KMS-11 (cell line): ENCODE data around the gene DTD1.
"Not testable (repeated sequence)": the region's sequence is repeated elsewhere in the genome, so short reads cannot be mapped to it uniquely, and the experiment has no call there.

ENCODE experiments used
- H2AFZ ChIP-seq: fragments of 200-600 bp; sonication (generic); 2 replicates; pipeline ENCODE4 v1.6.1; 2016; ENCODE audit warnings: antibody characterized with exemption, mixed run types, low read depth
- H3K27ac ChIP-seq: fragments of 200-600 bp; sonication (generic); 2 replicates; pipeline ENCODE4 v1.6.1; 2016; ENCODE audit warnings: mild to moderate bottlenecking, mixed run types
- H3K27me3 ChIP-seq: fragments of 200-600 bp; sonication (generic); 2 replicates; pipeline ENCODE4 v1.6.1; 2017; ENCODE audit warnings: mild to moderate bottlenecking, low read depth, mixed run types, moderate library complexity; ENCODE audit not compliant: insufficient read depth
- H3K36me3 ChIP-seq: fragments of 200-600 bp; sonication (generic); 2 replicates; pipeline ENCODE4 v1.6.1; 2017; ENCODE audit warnings: mild to moderate bottlenecking, mixed run types; ENCODE audit not compliant: insufficient read depth
- H3K4me1 ChIP-seq: fragments of 200-600 bp; sonication (generic); 2 replicates; pipeline ENCODE4 v1.6.1; 2016; ENCODE audit warnings: mild to moderate bottlenecking, low read depth, mixed run types; ENCODE audit not compliant: poor library complexity, severe bottlenecking
- H3K4me2 ChIP-seq: fragments of 200-600 bp; sonication (generic); 2 replicates; pipeline ENCODE4 v1.7.0; 2016; ENCODE audit warnings: mild to moderate bottlenecking, mixed run types
- H3K4me3 ChIP-seq: fragments of 200-600 bp; sonication (generic); IDR thresholded peaks from 2 replicates; pipeline ENCODE4 v1.6.1; 2017; ENCODE audit warnings: low read depth, low read length, mixed read lengths; ENCODE audit not compliant: insufficient read depth
- H3K79me2 ChIP-seq: fragments of 200-600 bp; sonication (generic); 2 replicates; pipeline ENCODE4 v1.6.1; 2016; ENCODE audit warnings: low read depth, mixed run types; ENCODE audit not compliant: insufficient read depth
- H3K9ac ChIP-seq: fragments of 200-600 bp; sonication (generic); 2 replicates; pipeline ENCODE4 v1.6.1; 2016; ENCODE audit warnings: mild to moderate bottlenecking, mixed run types
- H4K20me1 ChIP-seq: fragments of 200-600 bp; sonication (generic); 2 replicates; pipeline ENCODE4 v1.6.1; 2016; ENCODE audit warnings: mild to moderate bottlenecking, mixed run types; ENCODE audit not compliant: insufficient read depth
- TF ChIP-seq, protein P1 (sequence below): fragments of 200-600 bp; sonication (generic); conservative IDR thresholded peaks from 2 replicates; pipeline ENCODE4 v1.6.1; 2017; ENCODE audit warnings: low read depth, mild to moderate bottlenecking, antibody characterized with exemption, low read length, moderate library complexity, mixed read lengths

DTD1 gene

DNA sequence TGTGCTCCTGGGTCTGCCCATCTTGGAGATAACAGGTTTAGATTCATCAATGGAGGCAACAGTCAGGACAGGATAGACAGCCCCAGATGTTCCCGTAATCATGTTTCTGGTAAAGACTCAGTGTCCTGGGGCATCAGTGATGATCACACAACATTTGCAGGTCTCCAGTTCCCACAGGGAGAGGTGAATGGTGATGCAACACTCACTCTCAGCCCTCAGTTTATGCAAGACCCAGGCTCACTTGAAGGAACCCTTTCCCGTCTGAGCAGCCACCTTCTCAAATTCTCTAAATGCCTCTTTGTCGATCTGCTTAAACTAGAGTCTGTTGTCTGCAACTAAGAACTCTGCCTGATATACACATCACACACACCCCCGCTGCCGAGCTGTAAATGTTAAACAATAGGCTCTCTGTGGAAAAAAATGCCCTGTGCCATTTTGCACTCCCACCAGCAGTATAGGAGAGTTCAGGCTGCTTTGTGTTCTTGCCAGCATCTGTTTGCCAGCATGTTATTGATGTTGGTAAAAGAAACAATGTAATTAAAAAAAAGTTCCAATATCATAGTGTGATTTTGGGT, 195.6 kb downstream of the DTD1 start:
- Histone ChIP-seq H3K27ac (no peak overlapping the region), H3K27me3 (no peaks in the 10 kb centered on the region), H3K36me3 (no peaks in the 10 kb centered on the region), H3K4me2 (no peak overlapping the region), H4K20me1 (no peaks in the 10 kb centered on the region), H3K9ac (no peak overlapping the region), H3K4me1 (no peaks in the 10 kb centered on the region), H3K4me3 (no peak overlapping the region), H3K79me2 (no peaks in the 10 kb centered on the region), H2AFZ (no peak overlapping the region)
- TF ChIP-seq, protein P1, sequence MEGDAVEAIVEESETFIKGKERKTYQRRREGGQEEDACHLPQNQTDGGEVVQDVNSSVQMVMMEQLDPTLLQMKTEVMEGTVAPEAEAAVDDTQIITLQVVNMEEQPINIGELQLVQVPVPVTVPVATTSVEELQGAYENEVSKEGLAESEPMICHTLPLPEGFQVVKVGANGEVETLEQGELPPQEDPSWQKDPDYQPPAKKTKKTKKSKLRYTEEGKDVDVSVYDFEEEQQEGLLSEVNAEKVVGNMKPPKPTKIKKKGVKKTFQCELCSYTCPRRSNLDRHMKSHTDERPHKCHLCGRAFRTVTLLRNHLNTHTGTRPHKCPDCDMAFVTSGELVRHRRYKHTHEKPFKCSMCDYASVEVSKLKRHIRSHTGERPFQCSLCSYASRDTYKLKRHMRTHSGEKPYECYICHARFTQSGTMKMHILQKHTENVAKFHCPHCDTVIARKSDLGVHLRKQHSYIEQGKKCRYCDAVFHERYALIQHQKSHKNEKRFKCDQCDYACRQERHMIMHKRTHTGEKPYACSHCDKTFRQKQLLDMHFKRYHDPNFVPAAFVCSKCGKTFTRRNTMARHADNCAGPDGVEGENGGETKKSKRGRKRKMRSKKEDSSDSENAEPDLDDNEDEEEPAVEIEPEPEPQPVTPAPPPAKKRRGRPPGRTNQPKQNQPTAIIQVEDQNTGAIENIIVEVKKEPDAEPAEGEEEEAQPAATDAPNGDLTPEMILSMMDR: no peak

DNA sequence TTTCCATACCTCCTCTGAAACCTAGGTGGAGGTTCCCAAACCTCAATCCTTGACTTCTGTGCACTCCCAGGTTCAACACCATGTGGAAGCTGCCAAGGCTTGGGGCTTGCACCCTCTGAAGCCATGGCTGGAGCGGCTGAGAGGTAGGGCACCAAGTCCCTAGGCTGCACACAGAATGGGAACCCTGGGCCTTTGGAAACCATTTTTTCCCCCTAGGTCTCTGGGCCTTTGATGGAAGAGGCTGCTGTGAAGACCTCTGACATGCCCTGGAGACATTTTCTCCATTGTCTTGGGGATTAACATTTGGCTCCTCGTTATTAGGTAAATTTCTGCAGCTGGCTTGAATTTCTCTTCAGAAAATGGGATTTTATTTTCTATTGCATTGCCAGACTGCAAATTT, 199.2 kb downstream of the DTD1 start:
- H3K4me2 ChIP-seq, H4K20me1 ChIP-seq, H3K79me2 ChIP-seq, H3K27ac ChIP-seq, H3K9ac ChIP-seq, H3K4me1 ChIP-seq, H3K27me3 ChIP-seq, H3K4me3 ChIP-seq, H3K36me3 ChIP-seq, H2AFZ ChIP-seq: not testable (repeated sequence)

DNA sequence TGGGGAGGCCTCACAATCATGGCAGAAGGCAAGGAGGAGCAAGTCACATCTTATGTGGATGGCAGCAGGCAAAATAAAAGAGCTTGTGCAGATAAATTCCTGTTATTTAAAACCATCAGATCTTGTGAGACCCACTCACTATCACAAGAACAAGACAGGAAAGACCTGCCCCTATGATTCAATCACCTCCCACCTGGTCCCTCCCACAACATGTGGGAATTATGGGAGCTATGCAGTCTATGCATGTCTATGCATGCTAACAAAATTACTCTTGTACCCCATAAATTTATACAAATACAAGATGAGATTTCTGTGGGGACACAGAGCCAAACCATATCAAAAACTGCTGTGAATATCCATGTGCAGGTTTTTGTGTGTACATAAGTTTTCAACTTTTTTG, 200.2 kb downstream of the DTD1 start:
- Histone ChIP-seq H3K36me3 (no peaks in the 10 kb centered on the region), H2AFZ (no peak overlapping the region), H4K20me1 (no peaks in the 10 kb centered on the region), H3K79me2 (no peaks in the 10 kb centered on the region), H3K27ac (no peak overlapping the region), H3K4me1 (no peaks in the 10 kb centered on the region), H3K27me3 (no peaks in the 10 kb centered on the region), H3K9ac (no peak overlapping the region), H3K4me2 (no peak overlapping the region), H3K4me3 (no peak overlapping the region)
- TF ChIP-seq, protein P1: no peak

DNA sequence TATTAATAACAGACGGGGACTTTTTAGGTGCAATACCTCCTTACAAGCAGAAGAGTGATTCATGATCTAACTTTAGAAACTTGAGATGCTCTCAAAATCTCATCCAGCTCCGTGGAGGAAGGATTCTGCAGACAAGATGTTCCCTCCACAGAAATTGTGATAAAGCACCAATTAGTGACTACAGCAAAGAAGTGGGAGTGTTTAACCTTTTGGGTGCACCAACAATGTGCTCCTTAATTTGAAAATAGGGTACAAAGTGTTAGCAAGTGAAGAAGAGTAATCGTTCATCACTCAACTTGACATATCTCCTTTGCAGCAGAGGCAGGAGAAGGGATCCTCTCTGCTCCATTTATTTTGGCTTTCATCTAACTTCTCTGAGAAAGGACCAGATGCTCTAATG, 202.9 kb downstream of the DTD1 start:
- Histone ChIP-seq H3K4me2 (no peak overlapping the region), H3K79me2 (no peaks in the 10 kb centered on the region), H3K27me3 (no peaks in the 10 kb centered on the region), H2AFZ (no peak overlapping the region), H4K20me1 (no peaks in the 10 kb centered on the region), H3K27ac (no peak overlapping the region), H3K9ac (no peak overlapping the region), H3K4me3 (no peak overlapping the region), H3K4me1 (no peaks in the 10 kb centered on the region), H3K36me3 (no peaks in the 10 kb centered on the region)
- TF ChIP-seq, protein P1: no peak

DNA sequence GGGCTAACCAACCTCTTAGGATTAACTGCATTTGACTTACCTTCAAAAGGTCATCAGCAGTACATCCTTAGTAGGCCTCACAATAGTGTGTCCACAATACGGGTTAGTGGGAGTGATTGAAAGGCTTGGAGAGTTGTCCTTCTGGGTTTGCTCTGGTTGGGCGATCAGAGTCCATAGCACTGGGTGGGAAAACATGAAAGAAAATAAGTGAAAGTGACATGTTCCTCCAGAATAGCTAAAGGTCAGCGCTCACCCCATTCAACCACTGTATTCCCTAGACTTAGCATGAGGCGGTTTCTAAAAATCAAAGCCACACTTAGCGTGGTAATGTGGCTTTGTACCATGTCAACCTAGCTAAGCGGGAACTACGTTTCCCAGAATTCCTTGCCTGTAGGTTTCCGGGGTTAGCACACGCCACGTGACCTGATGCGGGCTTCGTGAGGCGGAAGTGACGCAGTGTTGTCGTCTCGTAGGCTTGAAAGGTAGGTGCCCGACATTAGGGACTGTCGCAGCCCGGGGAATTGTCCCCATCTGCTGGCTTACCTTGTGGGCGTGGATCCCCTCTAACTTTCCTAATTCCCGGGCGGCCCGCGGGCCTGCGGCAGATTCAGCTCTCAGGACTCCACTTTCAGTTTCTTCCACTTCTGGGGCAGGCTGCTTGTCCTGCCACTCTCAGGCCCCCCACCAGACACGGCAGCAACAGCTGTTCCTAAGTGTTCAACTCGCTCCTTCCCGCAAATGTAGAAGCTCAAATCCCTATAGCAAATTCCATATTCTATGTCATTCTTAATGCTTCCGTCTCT, 206.0 kb downstream of the DTD1 start:
- H3K4me2 ChIP-seq: peak overlapping the region; percentile 82
- H3K4me1 ChIP-seq: no peaks in the 10 kb centered on the region
- H4K20me1 ChIP-seq: no peaks in the 10 kb centered on the region
- H3K27me3 ChIP-seq: no peaks in the 10 kb centered on the region
- no peaks in the 10 kb centered on the region for H3K79me2 ChIP-seq
- H2AFZ ChIP-seq: peak overlapping the region; percentile 69
- H3K27ac ChIP-seq: peak overlapping the region; percentile 41; the same call in 1 of the 2 replicates
- no peaks in the 10 kb centered on the region for H3K36me3 ChIP-seq
- H3K9ac ChIP-seq: peak overlapping the region; percentile 66; the same call in 1 of the 2 replicates
- H3K4me3 ChIP-seq: no peak overlapping the region
- TF ChIP-seq, protein P1: no peak
